Nephron (organoid): Measurements from ENCODE around the gene PLPPR1.

Experiments used
- H3K27ac Mint-ChIP-seq, 3 experiments: 2 replicates each; pipeline ENCODE4 v1.8.0; 2020; ENCODE audit warnings: mixed read lengths in 3 of 3, mild to moderate bottlenecking in 2 of 3, moderate library complexity in 1 of 3
- H3K27me3 Mint-ChIP-seq: 2 replicates; pipeline ENCODE4 v1.8.0; 2021; ENCODE audit warnings: low read depth, mild to moderate bottlenecking, moderate library complexity, mixed read lengths
- H3K36me3 Mint-ChIP-seq: 2 replicates; pipeline ENCODE4 v1.8.0; 2020; ENCODE audit warnings: low read depth, mixed read lengths
- H3K4me1 Mint-ChIP-seq: 2 replicates; pipeline ENCODE4 v1.8.0; 2020; ENCODE audit warnings: mixed read lengths
- H3K4me3 Mint-ChIP-seq, 3 experiments: 2 replicates each; pipeline ENCODE4 v1.8.0; 2020; ENCODE audit warnings: mild to moderate bottlenecking in 3 of 3, mixed read lengths in 3 of 3, moderate library complexity in 2 of 3
- H3K9me3 Mint-ChIP-seq: 2 replicates; pipeline ENCODE4 v1.8.0; 2020; ENCODE audit warnings: mixed read lengths
- TF ChIP-seq, protein P1 (sequence below), 3 experiments: fragments of 200-600 bp; sonication (generic); IDR thresholded peaks; one replicate each; pipeline ENCODE4 v1.5.0; 2021; ENCODE audit warnings: antibody characterized with exemption in 3 of 3; ENCODE audit not compliant: unreplicated experiment in 3 of 3

PLPPR1 gene

DNA sequence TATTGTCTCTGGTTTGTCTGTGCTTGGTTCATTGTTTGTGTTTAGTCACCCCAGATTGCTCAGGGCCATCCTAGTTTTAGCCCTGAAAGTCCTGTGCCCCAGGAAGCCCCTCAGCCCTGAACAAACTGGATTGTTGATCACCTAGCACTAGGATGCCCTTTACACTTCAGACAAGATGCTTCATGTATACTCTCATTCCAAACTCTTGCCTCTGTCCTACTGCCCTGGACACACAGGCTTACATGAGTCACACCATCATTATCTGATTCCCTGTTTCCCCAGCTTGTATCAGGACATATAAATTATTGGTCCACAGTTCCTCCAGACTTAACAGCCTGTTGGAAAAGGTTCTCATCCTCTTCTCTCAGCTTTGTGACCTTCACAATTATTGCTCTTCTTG, 236.2 kb downstream of the PLPPR1 start:
- TF ChIP-seq, protein P1, sequence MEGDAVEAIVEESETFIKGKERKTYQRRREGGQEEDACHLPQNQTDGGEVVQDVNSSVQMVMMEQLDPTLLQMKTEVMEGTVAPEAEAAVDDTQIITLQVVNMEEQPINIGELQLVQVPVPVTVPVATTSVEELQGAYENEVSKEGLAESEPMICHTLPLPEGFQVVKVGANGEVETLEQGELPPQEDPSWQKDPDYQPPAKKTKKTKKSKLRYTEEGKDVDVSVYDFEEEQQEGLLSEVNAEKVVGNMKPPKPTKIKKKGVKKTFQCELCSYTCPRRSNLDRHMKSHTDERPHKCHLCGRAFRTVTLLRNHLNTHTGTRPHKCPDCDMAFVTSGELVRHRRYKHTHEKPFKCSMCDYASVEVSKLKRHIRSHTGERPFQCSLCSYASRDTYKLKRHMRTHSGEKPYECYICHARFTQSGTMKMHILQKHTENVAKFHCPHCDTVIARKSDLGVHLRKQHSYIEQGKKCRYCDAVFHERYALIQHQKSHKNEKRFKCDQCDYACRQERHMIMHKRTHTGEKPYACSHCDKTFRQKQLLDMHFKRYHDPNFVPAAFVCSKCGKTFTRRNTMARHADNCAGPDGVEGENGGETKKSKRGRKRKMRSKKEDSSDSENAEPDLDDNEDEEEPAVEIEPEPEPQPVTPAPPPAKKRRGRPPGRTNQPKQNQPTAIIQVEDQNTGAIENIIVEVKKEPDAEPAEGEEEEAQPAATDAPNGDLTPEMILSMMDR (IDR thresholded peaks at IDR 0.05; ENCODE audit: unreplicated experiment in 3 of 3): no peak
- Mint-ChIP-seq H3K4me1 (peaks cover 5% of the 10 kb centered on the region), H3K36me3 (no peaks in the 10 kb centered on the region), H3K27ac (no peak overlapping the region), H3K27me3 (no peaks in the 10 kb centered on the region), H3K9me3 (no peaks in the 10 kb centered on the region), H3K4me3 (no peak overlapping the region)

GRCh38 chr9:101265261-101265660, 236.7 kb downstream of the PLPPR1 start:
- Mint-ChIP-seq H3K4me3 (no peak overlapping the region), H3K9me3 (no peaks in the 10 kb centered on the region), H3K4me1 (peaks cover 10% of the 10 kb centered on the region), H3K27ac (no peak overlapping the region), H3K36me3 (no peaks in the 10 kb centered on the region), H3K27me3 (no peaks in the 10 kb centered on the region)
- TF ChIP-seq, protein P1 (IDR thresholded peaks at IDR 0.05; ENCODE audit: unreplicated experiment in 3 of 3): no peak

DNA sequence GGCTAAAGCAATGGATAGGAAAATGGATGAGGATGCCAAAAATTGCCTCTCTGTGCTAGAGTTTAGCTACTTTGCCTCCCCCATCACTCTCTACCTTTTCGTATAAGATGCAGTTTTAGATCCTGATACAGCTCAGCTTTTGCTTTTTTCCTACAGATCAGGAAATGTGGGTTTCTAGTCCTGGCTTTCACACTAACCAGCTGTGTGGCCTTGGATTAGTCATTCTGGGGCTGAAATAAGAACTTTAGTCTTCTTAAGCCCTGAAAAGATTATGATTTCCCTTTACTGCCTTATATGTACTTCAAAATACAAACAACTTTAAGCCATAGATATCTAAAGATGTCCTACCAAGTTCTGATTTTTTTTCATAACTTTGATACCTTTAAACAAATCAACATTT, 239.9 kb downstream of the PLPPR1 start:
- H3K36me3 Mint-ChIP-seq: no peaks in the 10 kb centered on the region
- H3K4me3 Mint-ChIP-seq: no peak overlapping the region

DNA sequence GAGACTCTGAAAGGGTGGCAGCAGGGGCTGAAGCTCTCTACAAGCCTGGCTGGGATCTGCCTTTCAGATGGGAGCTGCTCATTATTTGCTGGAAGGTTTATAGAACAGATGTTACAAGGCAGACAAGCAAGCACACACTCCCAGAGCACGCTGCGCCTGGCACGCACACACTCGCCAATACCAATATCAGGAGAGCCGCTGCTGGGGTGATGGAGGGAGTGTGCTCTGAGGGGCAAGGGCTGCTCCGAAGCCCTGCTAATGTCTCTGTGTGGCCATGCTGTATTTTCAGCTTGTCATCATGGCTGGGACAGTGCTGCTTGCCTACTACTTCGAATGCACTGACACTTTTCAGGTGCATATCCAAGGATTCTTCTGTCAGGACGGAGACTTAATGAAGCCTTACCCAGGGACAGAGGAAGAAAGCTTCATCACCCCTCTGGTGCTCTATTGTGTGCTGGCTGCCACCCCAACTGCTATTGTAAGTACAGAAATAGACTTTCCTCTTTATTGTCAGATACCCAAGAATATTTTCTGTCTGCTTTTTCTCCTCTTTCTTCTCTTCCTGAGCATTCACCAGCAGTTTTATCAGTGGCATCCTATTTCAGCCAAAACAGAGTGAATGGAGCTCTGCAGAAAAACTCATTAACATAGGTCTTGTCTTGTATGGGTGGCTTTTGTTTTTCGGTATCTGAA, 241.2 kb downstream of the PLPPR1 start:
- Mint-ChIP-seq H3K4me3 (no peak overlapping the region), H3K4me1 (peaks cover 10% of the 10 kb centered on the region), H3K27me3 (no peaks in the 10 kb centered on the region), H3K36me3 (no peaks in the 10 kb centered on the region), H3K9me3 (no peaks in the 10 kb centered on the region), H3K27ac (no peak overlapping the region)
- TF ChIP-seq, protein P1 (IDR thresholded peaks at IDR 0.05; ENCODE audit: unreplicated experiment in 3 of 3): no peak

More for the DNA sequence above, 239.9 kb downstream of the PLPPR1 start:
- Mint-ChIP-seq H3K4me1 (peaks cover 10% of the 10 kb centered on the region), H3K27me3 (no peaks in the 10 kb centered on the region), H3K27ac (no peak overlapping the region), H3K9me3 (no peaks in the 10 kb centered on the region)
- TF ChIP-seq, protein P1 (IDR thresholded peaks at IDR 0.05; ENCODE audit: unreplicated experiment in 3 of 3): no peak

GRCh38 chr9:101270302-101270701, 241.8 kb downstream of the PLPPR1 start:
- no peaks in the 10 kb centered on the region for H3K36me3 Mint-ChIP-seq
- H3K27me3 Mint-ChIP-seq: no peaks in the 10 kb centered on the region
- no peak overlapping the region for H3K27ac Mint-ChIP-seq
- H3K4me3 Mint-ChIP-seq: no peak overlapping the region
- no peaks in the 10 kb centered on the region for H3K9me3 Mint-ChIP-seq
- H3K4me1 Mint-ChIP-seq: peaks cover 7% of the 10 kb centered on the region
- TF ChIP-seq, protein P1 (IDR thresholded peaks at IDR 0.05; ENCODE audit: unreplicated experiment in 3 of 3): no peak

GRCh38 chr9:101271102-101271501, 242.6 kb downstream of the PLPPR1 start:
- H3K27ac Mint-ChIP-seq: no peak overlapping the region
- H3K4me1 Mint-ChIP-seq: peaks cover 5% of the 10 kb centered on the region
- no peaks in the 10 kb centered on the region for H3K9me3 Mint-ChIP-seq
- no peak overlapping the region for H3K4me3 Mint-ChIP-seq
- H3K36me3 Mint-ChIP-seq: no peaks in the 10 kb centered on the region
- H3K27me3 Mint-ChIP-seq: no peaks in the 10 kb centered on the region
- TF ChIP-seq, protein P1 (IDR thresholded peaks at IDR 0.05; ENCODE audit: unreplicated experiment in 3 of 3): no peak
